HS-27A (cell line): ENCODE measurements around the gene ZNF66.
A peak's percentile ranks its signal among the peaks of the same experiment; 100 is the strongest.
"Not testable (repeated sequence)": the region's sequence is repeated elsewhere in the genome, so short reads cannot be mapped to it uniquely, and the experiment has no call there.

Source experiments
- DNase-seq: peaks from one replicate; pipeline ENCODE4 v3.0.0-alpha.2; 2012; ENCODE audit warnings: low read depth, missing footprints

Gene ZNF66

GRCh38 chr19:20776083-20777076, at the start of gene ZNF66:
Gene ZNF66 (plus strand): TSS chr19:20776304. CDS start chr19:20776448, 144 bp downstream.
- peak; percentile 72 for DNase-seq

DNA sequence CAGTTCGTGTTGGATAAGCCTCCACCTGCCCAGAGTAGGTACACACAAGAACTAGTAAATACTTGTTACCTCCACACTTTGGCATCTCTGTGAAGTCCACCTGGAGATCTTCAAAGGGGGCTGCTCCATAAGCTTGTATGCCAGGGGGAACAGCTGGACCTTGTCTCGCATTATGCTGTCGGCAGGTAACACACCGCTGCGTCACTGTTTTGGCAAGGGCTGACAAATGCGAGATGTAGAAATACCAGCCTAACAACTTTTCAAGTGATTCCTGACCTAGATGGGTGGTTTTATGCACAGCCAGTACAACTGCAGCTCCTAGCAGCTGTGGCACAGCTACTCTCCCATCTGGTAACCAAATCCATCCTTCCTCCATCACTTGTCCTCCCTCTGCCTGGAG, 25.9 kb upstream of the ZNF66 start:
- DNase-seq: not testable (repeated sequence)

DNA sequence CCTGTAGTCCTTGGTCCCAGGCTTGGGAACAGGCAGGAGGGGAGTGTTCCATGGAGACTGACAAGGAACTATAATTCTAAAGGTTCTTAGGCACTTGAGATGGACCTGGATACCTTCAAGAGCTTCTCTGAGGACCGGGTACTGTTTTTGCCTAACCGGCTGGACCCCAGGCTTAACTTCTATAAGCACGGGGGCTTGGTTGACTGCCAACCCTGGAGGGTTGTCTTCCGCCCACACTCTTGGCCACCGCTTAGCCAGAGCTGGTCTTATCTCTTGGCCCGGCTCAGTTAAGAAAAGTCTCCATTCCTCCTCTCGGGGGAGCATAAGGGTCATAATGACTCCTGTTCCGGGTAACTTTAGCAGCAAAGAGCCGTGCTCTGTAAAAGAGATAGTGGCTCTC, 23.8 kb upstream of the ZNF66 start:
- not testable (repeated sequence) for DNase-seq

DNA sequence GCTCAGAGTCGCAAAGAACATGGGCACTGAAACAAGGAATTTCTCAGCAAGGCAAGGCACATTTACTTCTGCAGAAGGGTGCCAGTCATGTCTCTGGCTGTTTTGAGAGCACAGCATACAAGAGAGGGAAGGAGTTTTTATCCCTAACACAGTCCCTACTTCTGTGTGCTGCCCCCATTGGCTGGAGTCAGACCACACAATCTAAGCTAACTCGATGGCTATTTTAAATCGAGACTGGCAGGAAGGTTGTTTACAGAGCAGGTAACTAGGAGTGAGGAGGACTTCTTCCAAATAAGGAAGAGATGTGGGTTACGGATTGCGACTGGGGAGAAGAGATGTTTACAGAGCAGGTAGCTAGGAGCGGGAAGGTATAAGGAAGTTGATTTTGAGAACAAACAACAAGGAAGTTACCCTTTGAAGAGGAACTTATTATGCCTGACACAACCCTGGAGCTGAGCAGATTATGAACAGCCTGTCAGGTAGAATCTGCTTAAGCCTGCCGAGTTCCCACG, 6.8 kb upstream of the ZNF66 start:
- DNase-seq: not testable (repeated sequence)

- no peak for DNase-seq
Measured at GRCh38 chr19:20787786-20788185, 11.7 kb downstream of the ZNF66 start.

GRCh38 chr19:20791806-20792205, 15.7 kb downstream of the ZNF66 start:
- DNase-seq: no peak

DNA sequence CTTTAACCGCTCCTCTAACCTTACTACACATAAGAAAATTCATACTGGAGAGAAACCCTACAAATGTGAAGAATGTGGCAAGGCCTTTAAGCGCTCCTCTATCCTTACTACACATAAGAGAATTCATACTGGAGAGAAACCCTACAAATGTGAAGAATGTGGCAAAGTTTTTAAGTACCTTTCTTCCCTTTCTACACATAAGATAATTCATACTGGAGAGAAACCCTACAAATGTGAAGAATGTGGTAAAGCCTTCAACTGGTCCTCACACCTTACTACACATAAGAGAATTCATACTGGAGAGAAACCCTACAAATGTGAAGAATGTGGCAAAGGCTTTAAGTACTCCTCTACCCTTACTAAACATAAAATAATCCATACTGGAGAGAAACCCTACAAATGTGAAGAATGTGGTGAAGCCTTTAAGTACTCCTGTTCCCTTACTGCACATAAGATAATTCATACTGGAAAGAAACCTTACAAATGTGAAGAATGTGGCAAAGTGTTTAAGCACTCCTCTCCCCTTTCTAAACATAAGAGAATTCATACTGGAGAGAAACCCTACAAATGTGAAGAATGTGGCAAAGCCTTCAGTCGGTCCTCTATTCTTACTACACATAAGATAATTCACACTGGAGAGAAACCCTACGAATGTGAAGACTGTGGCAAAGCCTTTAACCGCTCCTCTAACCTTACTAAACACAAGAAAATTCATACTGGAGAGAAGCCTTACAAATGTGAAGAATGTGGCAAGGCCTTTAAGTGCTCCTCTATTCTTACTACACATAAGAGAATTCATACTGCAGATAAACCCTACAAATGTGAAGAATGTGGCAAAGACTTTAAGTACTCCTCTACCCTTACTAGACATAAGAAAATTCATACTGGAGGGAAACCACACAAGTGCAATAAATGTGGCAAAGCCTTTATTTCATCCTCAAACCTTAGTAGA, 30.5 kb downstream of the ZNF66 start:
- not testable (repeated sequence) for DNase-seq

GRCh38 chr19:20840371-20840770, 64.3 kb downstream of the ZNF66 start:
- DNase-seq: no peak
